Measurements from ENCODE around the gene DUOX1. TPM values are rescaled to one million over a fixed set of nuclear protein-coding genes. Genes with fewer than 3 reads are reported as not detected.
"Not testable (repeated sequence)": the region's sequence is repeated elsewhere in the genome, so short reads cannot be mapped to it uniquely, and the experiment has no call there.

DUOX1 gene
- total and polyA plus RNA-seq, 11 donors, result 0.11 to 1.6 (median 0.52) TPM

DNA sequence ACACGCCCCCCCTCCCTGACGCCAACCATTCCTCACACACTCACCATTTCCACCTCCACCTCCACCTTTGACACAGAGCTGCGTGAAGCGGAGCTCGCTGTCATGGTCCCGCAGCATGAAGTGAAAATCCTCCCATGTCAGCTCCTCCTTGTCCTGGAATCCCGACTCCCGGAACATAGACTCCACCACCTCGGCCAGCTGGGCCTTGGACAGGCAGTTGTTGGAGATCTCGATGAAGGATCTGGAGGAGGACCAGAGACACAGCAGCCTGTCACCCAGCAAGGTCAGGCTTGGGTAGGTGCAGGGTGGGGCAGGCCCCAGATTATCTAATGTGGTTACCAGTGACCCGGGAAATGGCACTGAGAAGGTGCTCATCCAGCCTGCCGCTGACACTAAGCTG, 28.0 kb upstream of the DUOX1 start:
- Histone ChIP-seq H3K36me3 (no peaks in the 10 kb centered on the region), H3K4me3 (no peak overlapping the region), H3K27ac (no peak overlapping the region), H3K4me1 (no peaks in the 10 kb centered on the region), H3K9me3 (no peaks in the 10 kb centered on the region), H3K27me3 (no peaks in the 10 kb centered on the region)
- DNase-seq (no peak), ATAC-seq (no peak)
- TF ChIP-seq POLR2A (IDR thresholded peaks at IDR 0.05) (no peak), CTCF (IDR thresholded peaks at IDR 0.05) (no peak)
- intact Hi-C loops (cut with DNase I), result no loop called here
- 90 to 94% (median 91%) methylated on average over 12 of the region's 12 CpGs for WGBS, 4 donors

DNA sequence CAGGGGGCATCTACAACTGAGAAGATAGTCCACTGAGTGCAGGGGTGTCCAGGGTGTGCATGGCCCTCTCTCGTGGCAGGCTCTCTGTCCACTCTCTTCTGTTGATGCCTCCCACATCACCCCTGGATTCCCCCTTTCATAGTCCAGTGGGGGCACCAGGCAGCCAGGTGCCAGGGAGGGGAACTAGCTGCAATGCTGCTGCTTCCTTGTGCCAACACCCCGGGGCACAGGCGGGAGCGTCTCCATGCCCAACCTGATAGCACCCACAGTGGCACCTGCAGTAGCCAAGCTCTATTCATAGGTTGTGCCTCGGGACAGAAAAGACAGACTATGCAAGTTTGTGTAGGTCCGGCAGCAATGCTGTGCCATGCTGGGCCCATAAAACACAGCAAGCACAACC, 27.6 kb upstream of the DUOX1 start:
- no peaks in the 10 kb centered on the region for H3K4me1 ChIP-seq
- H3K9me3 ChIP-seq, result no peaks in the 10 kb centered on the region
- WGBS, 4 donors, result 92 to 100% (median 94%) methylated on average over 1 to 6 of the region's 6 CpGs
- no peak overlapping the region for H3K27ac ChIP-seq
- no peak overlapping the region for H3K4me3 ChIP-seq
- ATAC-seq (no peak), DNase-seq (no peak)
- H3K36me3 ChIP-seq, result no peaks in the 10 kb centered on the region
- intact Hi-C loops (cut with DNase I), result no loop called here
- H3K27me3 ChIP-seq, result peaks cover 0 to 1% (median 0%) of the 10 kb centered on the region in 9 donors
- no peak for TF ChIP-seq POLR2A (IDR thresholded peaks at IDR 0.05)
- TF ChIP-seq CTCF (IDR thresholded peaks at IDR 0.05), result no peak

GRCh38 chr15:45104170-45104569, 25.6 kb upstream of the DUOX1 start:
- WGBS, 4 donors, result 86 to 90% (median 88%) methylated on average over 8 to 9 of the region's 9 CpGs
- H3K4me1 ChIP-seq; DNase-seq; ATAC-seq; H3K4me3 ChIP-seq; H3K36me3 ChIP-seq; intact Hi-C loops (cut with DNase I); H3K27ac ChIP-seq; H3K9me3 ChIP-seq: not testable (repeated sequence)
- peaks cover 0 to 15% (median 3%) of the 10 kb centered on the region in 9 donors for H3K27me3 ChIP-seq

DNA sequence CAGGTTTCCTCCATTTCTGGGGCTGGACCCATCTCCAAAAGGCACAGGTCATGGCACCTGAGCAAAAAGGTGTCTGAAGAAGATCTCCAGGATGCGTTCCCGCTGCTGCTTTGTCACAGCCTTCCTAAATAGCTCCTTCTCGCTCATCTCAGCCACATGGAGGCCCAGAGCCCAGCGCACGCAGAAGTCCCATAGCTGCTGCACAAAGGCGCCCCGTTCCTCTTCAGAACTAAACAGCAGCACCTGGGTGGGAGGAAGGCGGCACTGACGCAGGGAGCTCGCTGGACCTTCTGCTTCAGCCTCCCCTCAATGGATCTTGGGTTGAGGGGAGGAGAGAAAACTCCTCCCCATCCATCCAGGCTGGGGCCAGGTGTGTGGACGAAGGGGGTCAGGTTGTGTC, 24.2 kb upstream of the DUOX1 start:
- TF ChIP-seq POLR2A (IDR thresholded peaks at IDR 0.05) (no peak), CTCF (IDR thresholded peaks at IDR 0.05) (no peak)
- intact Hi-C loops (cut with DNase I), result no loop called here
- 87 to 93% (median 91%) methylated on average over 11 of the region's 11 CpGs for WGBS, 4 donors

More for the DNA sequence above, 24.2 kb upstream of the DUOX1 start:
- Histone ChIP-seq H3K36me3 (no peaks in the 10 kb centered on the region), H3K27me3 (peaks cover 0 to 30% (median 10%) of the 10 kb centered on the region in 9 donors), H3K9me3 (no peaks in the 10 kb centered on the region), H3K4me3 (no peak overlapping the region), H3K27ac (no peak overlapping the region), H3K4me1 (no peaks in the 10 kb centered on the region)
- DNase-seq (no peak), ATAC-seq (no peak)
